Measurements from ENCODE around the gene DIAPH1. TPM values are rescaled to one million over a fixed set of nuclear protein-coding genes. Genes with fewer than 3 reads are reported as not detected.

The DIAPH1 gene
- total RNA-seq, 1 donor, result 22.1 TPM

- peak; percentile 67 for DNase-seq (ENCODE audit: low read depth)
- peak within 1 kb of the TSS; percentile 25 for H3K4me3 ChIP-seq (ENCODE audit: low read depth, low read length)
- TF ChIP-seq, protein P1, sequence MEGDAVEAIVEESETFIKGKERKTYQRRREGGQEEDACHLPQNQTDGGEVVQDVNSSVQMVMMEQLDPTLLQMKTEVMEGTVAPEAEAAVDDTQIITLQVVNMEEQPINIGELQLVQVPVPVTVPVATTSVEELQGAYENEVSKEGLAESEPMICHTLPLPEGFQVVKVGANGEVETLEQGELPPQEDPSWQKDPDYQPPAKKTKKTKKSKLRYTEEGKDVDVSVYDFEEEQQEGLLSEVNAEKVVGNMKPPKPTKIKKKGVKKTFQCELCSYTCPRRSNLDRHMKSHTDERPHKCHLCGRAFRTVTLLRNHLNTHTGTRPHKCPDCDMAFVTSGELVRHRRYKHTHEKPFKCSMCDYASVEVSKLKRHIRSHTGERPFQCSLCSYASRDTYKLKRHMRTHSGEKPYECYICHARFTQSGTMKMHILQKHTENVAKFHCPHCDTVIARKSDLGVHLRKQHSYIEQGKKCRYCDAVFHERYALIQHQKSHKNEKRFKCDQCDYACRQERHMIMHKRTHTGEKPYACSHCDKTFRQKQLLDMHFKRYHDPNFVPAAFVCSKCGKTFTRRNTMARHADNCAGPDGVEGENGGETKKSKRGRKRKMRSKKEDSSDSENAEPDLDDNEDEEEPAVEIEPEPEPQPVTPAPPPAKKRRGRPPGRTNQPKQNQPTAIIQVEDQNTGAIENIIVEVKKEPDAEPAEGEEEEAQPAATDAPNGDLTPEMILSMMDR (IDR thresholded peaks at IDR 0.05; ENCODE audit: insufficient read depth, low read length), result no peak
Measured at GRCh38 chr5:141488591-141489561, 129.9 kb downstream of the DIAPH1 start, which contains the start of gene PCDHGC5. Gene PCDHGC5, plus strand, starts transcription at chr5:141489081. Its CDS starts 160 bp downstream, at chr5:141489241.

DNA sequence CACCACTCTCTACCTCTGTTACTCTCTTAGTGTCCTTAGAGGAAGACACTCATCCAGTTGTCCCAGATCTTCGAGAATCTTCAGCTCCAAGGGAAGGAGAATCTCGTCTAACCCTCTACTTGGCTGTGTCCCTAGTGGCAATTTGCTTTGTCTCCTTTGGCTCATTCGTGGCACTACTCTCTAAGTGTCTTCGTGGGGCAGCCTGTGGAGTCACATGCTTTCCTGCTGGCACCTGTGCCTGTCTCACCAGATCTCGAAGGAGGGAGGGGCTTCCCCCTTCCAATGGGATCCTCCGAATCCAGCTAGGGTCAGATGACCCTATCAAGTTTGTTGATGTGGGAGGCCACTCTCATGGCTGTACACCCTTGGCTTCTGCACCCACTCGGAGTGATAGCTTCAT is 131.7 kb downstream of the DIAPH1 start:
- no peak overlapping the region for H3K4me3 ChIP-seq (ENCODE audit: low read depth, low read length)
- no peak for DNase-seq (ENCODE audit: low read depth)
- TF ChIP-seq, protein P1 (IDR thresholded peaks at IDR 0.05; ENCODE audit: insufficient read depth, low read length), result no peak

DNA sequence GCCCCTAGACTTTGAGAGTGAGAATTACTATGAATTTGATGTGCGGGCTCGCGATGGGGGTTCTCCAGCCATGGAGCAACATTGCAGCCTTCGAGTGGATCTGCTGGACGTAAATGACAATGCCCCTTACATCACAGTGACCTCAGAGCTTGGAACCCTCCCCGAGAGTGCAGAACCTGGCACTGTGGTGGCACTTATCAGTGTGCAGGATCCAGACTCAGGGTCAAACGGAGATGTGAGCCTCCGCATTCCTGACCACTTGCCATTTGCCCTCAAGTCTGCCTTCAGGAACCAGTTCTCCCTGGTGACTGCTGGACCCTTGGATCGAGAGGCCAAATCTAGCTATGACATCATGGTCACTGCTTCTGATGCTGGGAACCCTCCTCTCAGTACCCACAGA is 132.7 kb downstream of the DIAPH1 start:
- H3K4me3 ChIP-seq (ENCODE audit: low read depth, low read length), result no peak overlapping the region
- TF ChIP-seq, protein P1 (IDR thresholded peaks at IDR 0.05; ENCODE audit: insufficient read depth, low read length), result no peak
- DNase-seq (ENCODE audit: low read depth), result no peak

- DNase-seq (ENCODE audit: low read depth), result no peak
- H3K4me3 ChIP-seq (ENCODE audit: low read depth, low read length), result no peak overlapping the region
- TF ChIP-seq, protein P1 (IDR thresholded peaks at IDR 0.05; ENCODE audit: insufficient read depth, low read length), result no peak
Measured at GRCh38 chr5:141485321-141486055, 133.3 kb downstream of the DIAPH1 start.

DNA sequence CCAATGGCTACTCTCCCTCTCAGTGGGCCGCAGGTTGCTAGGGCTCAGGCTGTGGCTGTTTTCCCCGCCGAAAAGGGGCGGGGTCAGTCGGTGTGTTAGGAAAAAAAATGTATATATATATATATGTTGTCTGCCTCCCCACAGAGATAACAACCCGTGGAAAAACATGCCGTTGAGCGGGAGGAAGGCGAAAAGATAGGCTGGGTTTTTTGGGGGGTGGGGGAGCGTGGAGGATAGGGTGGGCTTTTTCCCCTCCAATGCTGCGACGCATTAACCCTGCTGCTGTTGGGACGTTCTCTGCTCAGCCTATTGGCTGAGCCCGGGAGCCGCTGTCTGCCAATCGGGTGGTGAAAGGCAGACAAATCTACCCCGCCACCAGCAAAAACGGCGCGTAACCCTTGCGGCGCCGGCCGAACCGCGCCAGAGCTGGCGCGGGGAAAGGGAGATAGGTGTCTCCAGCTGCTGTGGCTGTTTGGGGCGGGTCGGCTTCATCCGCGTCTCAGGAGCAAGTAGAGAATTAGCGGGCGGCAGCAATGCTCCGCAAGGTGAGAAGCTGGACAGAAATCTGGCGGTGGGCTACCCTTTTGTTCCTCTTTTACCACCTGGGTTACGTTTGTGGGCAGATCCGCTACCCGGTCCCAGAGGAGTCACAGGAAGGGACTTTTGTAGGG is 134.0 kb downstream of the DIAPH1 start, which contains the start of gene PCDHGC4:
TSS of gene PCDHGC4 (plus strand) at position 390 of the 671 bp plus-strand sequence. CDS start at position 534, 144 bp downstream.
- TF ChIP-seq, protein P1 (IDR thresholded peaks at IDR 0.05; ENCODE audit: insufficient read depth, low read length), result no peak
- no peak for DNase-seq (ENCODE audit: low read depth)
- peak within 1 kb of the TSS; percentile 9 for H3K4me3 ChIP-seq (ENCODE audit: low read depth, low read length)

DNA sequence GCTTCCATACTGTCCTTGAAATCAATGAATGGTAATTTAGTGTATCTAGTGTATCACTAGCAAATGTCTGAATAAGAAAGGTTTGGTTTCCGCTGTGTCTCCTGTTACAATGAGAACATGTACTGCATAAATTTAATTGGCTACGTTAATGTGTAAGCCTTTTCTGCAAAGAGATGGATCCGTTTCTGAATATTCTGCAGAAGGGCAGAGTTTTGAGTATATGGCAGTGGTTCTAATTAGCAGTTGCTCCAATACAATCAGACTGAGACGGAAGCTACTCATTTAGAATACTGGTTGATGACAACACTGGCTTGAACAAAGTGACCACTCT is 134.5 kb downstream of the DIAPH1 start:
- TF ChIP-seq, protein P1 (IDR thresholded peaks at IDR 0.05; ENCODE audit: insufficient read depth, low read length), result no peak
- no peak overlapping the region for H3K4me3 ChIP-seq (ENCODE audit: low read depth, low read length)
- DNase-seq (ENCODE audit: low read depth), result no peak
